Muscle of arm (tissue), 14 donors: Measurements from ENCODE around the gene MAP1A. TPM values are rescaled to one million over a fixed set of nuclear protein-coding genes. Genes with fewer than 3 reads are reported as not detected.
A peak's percentile ranks its signal among the peaks of the same experiment; 100 is the strongest.

Experiments used
- DNase-seq: peaks from one replicate; pipeline ENCODE4 v3.0.0-alpha.2; 2013
- long read RNA-seq, 11 donors: transcript quantifications; one replicate each; lab custom pipeline, GENCODE V29; 2026
- polyA plus RNA-seq, 12 donors: library from polyadenylated mRNA; unstranded; fragments of 120-200 nt; gene quantifications; one replicate each; pipeline ENCODE4 v1.2.1, GENCODE V29; 2013; ENCODE audit not compliant: insufficient read length in 12 of 12

MAP1A gene
- polyA plus RNA-seq, result 10 to 100 TPM in 11 of 12 donors, not detected in 1; 27.5 to 44.8 (median 38.0) TPM
- long read RNA-seq, donor 1, result 0 reads
- long read RNA-seq, donor 2, partial matches to known transcripts, result 33 of 33 reads
- long read RNA-seq, donor 2, other reads (novel, unspliced or antisense), result 0 of 33 reads
- long read RNA-seq, donor 3, partial matches to known transcripts, result 17 of 17 reads
- long read RNA-seq, donor 3, other reads (novel, unspliced or antisense), result 0 of 17 reads
- long read RNA-seq, donor 4, partial matches to known transcripts, result 7 of 7 reads
- long read RNA-seq, donor 4, other reads (novel, unspliced or antisense), result 0 of 7 reads
- long read RNA-seq, donor 5, partial matches to known transcripts, result 14 of 14 reads
- long read RNA-seq, donor 5, other reads (novel, unspliced or antisense), result 0 of 14 reads
- long read RNA-seq, donor 6, partial matches to known transcripts, result 7 of 7 reads
- long read RNA-seq, donor 6, other reads (novel, unspliced or antisense), result 0 of 7 reads
- long read RNA-seq, donor 7, result 0 reads
- long read RNA-seq, donor 8, partial matches to known transcripts, result 5 of 5 reads
- long read RNA-seq, donor 8, other reads (novel, unspliced or antisense), result 0 of 5 reads
- long read RNA-seq, donor 9, result 0 reads
- long read RNA-seq, donor 10, result 0 reads
- long read RNA-seq, donor 11, partial matches to known transcripts, result 20 of 20 reads
- long read RNA-seq, donor 11, other reads (novel, unspliced or antisense), result 0 of 20 reads

GRCh38 chr15:43517354-43518196 lies at the start of gene MAP1A:
TSS of gene MAP1A (plus strand) at chr15:43517608. CDS start at chr15:43521474, 3,866 bp downstream.
- DNase-seq, result peak; percentile 77

- no peak for DNase-seq
Measured at GRCh38 chr15:43469867-43470266, 47.5 kb upstream of the MAP1A start.

GRCh38 chr15:43471975-43472374 lies 45.4 kb upstream of the MAP1A start:
- no peak for DNase-seq

- DNase-seq, result no peak
Measured at GRCh38 chr15:43473885-43474284, 43.5 kb upstream of the MAP1A start.

GRCh38 chr15:43483297-43484128 lies 33.9 kb upstream of the MAP1A start:
- peak; percentile 23 for DNase-seq

- DNase-seq, result no peak
Measured at GRCh38 chr15:43484455-43484854, 33.0 kb upstream of the MAP1A start.

- DNase-seq, result no peak
Measured at GRCh38 chr15:43487271-43487895, 30.0 kb upstream of the MAP1A start.

GRCh38 chr15:43488790-43489189 lies 28.6 kb upstream of the MAP1A start:
- DNase-seq, result no peak

GRCh38 chr15:43489191-43489590 lies 28.2 kb upstream of the MAP1A start:
- DNase-seq, result no peak

GRCh38 chr15:43492266-43492665 lies 25.1 kb upstream of the MAP1A start:
- DNase-seq, result no peak

- peak; percentile 94 for DNase-seq
Measured at GRCh38 chr15:43492673-43493601, 24.5 kb upstream of the MAP1A start, which contains the start of gene TP53BP1. TSS of gene TP53BP1 (minus strand) at chr15:43493156. CDS start at chr15:43493043, 113 bp downstream.

- DNase-seq, result no peak
Measured at GRCh38 chr15:43493703-43494472, 23.5 kb upstream of the MAP1A start.

- DNase-seq, result no peak
Measured at GRCh38 chr15:43498990-43499389, 18.4 kb upstream of the MAP1A start.

- DNase-seq, result no peak
Measured at GRCh38 chr15:43499635-43500034, 17.8 kb upstream of the MAP1A start.

- peak; percentile 42 for DNase-seq
Measured at GRCh38 chr15:43505738-43506137, 11.7 kb upstream of the MAP1A start.

- DNase-seq, result no peak
Measured at GRCh38 chr15:43508421-43508820, 9.0 kb upstream of the MAP1A start.

- DNase-seq, result no peak
Measured at GRCh38 chr15:43508991-43509659, 8.3 kb upstream of the MAP1A start.

- DNase-seq, result no peak
Measured at GRCh38 chr15:43509660-43510199, 7.7 kb upstream of the MAP1A start.
